Measurements from ENCODE around the gene TMEM121B. TPM values are rescaled to one million over a fixed set of nuclear protein-coding genes. Genes with fewer than 3 reads are reported as not detected.
"Not testable (repeated sequence)": the region's sequence is repeated elsewhere in the genome, so short reads cannot be mapped to it uniquely, and the experiment has no call there.

TMEM121B gene
- total RNA-seq, 2 donors from 2014 or later: 0.08 TPM; not detected in 1

DNA sequence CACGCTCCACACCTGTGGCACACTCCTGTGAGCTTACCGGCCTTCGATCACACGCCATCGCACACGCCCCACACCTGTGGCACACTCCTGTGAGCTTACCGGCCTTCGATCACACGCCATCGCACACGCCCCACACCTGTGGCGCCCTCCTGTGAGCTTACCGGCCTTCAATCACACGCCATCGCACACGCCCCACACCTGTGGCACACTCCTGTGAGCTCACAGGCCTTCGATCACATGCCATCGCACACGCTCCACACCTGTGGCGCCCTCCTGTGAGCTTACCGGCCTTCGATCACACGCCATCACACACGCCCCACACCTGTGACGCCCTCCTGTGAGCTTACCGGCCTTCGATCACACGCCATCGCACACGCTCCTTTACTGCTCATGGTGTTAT lies 26.3 kb upstream of the TMEM121B start:
- not testable (repeated sequence) for H3K4me3 Mint-ChIP-seq; H3K27me3 Mint-ChIP-seq; ATAC-seq (replicated peaks); H3K9me3 Mint-ChIP-seq; H3K27ac Mint-ChIP-seq
- Mint-ChIP-seq H3K4me1 (peaks cover 12% of the 10 kb centered on the region), H3K36me3 (ENCODE audit: low read depth) (peaks cover 68% of the 10 kb centered on the region)

DNA sequence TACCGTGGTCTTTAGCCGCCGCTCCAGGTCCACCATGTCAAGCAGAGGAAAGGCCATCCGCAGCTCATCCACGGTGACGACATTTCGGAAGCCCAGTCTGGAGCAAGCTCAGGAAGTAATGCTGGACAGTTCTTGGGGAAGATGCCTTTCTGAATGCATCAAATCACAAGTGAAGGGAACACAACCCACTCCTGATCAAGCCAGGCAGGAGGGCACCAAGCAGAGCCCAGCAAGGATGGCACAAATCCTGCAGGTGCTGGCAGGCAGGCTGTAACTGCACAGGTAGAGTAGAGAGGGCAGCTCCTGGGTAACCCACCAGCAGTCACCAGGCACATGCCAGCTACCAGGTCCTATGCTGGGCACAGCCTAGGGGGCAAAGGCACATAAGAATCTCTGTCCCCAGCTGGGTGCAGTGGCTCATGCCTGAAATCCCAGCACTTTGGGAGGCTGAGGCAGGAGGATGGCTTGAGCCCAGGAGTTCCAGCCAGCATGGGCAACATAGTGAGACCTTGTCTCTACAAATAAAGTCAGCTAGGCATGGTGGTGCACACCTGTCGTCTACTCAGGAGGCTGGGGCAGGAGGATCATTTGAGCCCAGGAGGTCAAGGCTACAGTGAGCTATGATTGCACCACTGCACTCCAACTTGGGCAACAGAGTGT lies 24.0 kb upstream of the TMEM121B start:
- Mint-ChIP-seq H3K4me1 (peaks cover 5% of the 10 kb centered on the region), H3K27ac (no peak overlapping the region), H3K4me3 (no peak overlapping the region), H3K9me3 (no peaks in the 10 kb centered on the region), H3K36me3 (ENCODE audit: low read depth) (peaks cover 83% of the 10 kb centered on the region), H3K27me3 (no peaks in the 10 kb centered on the region)
- ATAC-seq (replicated peaks): no peak

DNA sequence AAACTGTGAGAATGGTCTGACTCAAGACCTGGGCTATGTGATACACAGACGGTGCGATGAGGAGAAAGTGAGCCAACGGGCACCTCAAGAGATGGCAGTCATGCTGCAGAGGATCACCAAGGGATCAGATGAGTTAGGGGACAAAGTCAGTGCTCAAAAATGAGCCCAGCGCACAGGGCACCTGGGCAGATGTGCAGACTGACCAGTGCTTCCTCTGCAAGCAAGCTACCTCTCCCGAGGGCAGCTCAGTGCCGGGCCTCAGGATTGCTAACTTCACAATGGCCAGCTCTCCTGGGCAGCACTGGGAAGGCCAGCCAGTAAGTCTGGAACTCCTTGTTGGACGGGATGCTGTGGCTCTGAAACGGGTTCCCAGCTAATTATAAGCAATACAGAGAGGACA lies 22.7 kb upstream of the TMEM121B start:
- Mint-ChIP-seq H3K4me1 (peaks cover 5% of the 10 kb centered on the region), H3K27ac (no peak overlapping the region), H3K9me3 (no peaks in the 10 kb centered on the region), H3K4me3 (no peak overlapping the region), H3K27me3 (no peaks in the 10 kb centered on the region), H3K36me3 (ENCODE audit: low read depth) (peaks cover 85% of the 10 kb centered on the region)
- ATAC-seq (replicated peaks): no peak

DNA sequence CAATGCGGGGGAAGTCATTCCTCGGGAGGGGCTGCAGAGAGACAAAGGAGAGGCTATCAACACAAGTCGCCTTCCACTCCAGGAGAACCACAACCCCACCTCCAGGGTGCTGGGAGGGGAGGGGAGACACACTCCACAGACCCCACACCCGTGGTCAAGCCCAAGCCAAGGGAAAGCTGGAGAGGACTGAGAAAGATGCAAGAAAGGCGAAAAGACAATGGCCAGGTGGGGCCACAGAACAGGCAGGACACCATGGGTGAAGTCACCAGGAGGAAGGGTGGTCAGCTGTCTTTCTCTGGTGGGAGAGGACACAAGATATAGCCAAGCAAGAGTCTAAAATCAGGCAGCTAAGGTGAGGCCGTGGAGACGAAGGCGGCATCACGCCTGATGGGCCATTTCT lies 21.9 kb upstream of the TMEM121B start:
- Mint-ChIP-seq H3K27ac (peak overlapping the region; percentile 65), H3K27me3 (no peaks in the 10 kb centered on the region), H3K9me3 (no peaks in the 10 kb centered on the region), H3K4me3 (no peak overlapping the region), H3K4me1 (peaks cover 5% of the 10 kb centered on the region), H3K36me3 (ENCODE audit: low read depth) (peaks cover 87% of the 10 kb centered on the region)
- ATAC-seq (replicated peaks): no peak

DNA sequence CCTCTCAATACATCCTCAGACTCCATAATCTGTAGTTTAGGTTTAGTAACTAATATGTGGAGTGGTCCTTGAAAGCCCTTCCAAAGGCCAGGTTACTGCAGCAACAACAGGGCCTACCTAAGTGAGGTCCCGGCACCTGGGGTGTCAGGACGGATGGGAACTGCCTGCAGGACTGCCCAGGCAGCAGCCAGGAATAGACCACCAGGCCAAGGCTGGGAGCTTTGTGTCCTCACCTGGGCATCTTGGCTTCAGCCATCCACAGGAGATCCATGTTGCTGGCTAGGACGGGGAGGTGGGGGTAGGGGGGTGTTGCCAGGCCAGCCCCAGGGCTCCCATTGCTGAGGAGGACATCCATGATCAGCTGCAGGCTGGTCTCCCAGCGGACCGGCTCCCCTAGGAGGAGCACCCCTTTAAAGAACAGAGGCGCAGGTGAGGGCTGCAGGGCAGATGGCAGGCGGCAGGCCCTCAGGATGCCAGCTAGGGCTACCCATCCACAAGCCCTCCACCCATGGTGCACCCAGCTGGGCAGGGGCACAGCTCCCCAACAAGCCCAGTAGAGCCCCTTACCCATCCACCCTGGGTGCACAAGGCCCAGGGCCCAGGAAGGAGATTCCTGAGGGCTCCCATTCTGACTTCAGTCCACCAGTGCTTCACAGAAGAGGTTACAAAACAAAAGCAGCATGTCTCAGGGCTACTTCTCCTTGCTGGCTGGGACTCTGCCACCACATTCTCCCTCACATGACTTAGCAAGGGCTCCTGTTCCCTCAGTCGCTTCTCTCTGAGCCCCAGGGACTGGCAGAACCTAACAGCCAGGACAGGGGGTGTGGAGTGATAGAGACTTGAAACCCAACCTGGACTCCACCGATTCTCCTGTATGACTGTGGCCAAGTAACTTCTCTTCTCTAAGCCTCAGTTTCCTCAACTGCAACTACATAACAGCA lies 19.9 kb upstream of the TMEM121B start:
- H3K27ac Mint-ChIP-seq: no peak overlapping the region
- ATAC-seq (replicated peaks): no peak

DNA sequence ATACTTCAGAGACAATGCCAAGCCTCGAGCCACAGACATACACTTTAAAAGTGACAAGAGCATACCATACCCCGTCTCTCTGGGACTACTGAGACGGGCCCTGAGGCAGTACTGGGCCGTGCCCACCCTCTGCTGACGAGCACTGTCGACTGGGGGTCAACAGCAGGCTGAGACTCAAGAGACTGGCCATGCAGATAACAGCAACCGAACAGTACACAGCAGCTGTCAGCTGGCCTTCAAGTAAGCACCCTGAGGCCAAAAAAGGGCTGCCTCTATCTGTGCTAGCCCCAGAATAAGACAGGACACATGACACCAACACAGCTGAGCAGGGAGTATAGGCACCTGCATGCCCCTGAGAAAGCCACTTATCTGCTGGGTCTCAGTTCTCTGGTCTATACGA lies 18.9 kb upstream of the TMEM121B start:
- Mint-ChIP-seq H3K27ac (no peak overlapping the region), H3K4me1 (no peaks in the 10 kb centered on the region), H3K36me3 (ENCODE audit: low read depth) (peaks cover 86% of the 10 kb centered on the region), H3K9me3 (no peaks in the 10 kb centered on the region), H3K27me3 (no peaks in the 10 kb centered on the region), H3K4me3 (no peak overlapping the region)
- no peak for ATAC-seq (replicated peaks)

More for the DNA sequence above, 19.9 kb upstream of the TMEM121B start:
- Mint-ChIP-seq H3K4me3 (no peak overlapping the region), H3K9me3 (no peaks in the 10 kb centered on the region), H3K4me1 (no peaks in the 10 kb centered on the region), H3K36me3 (ENCODE audit: low read depth) (peaks cover 91% of the 10 kb centered on the region), H3K27me3 (no peaks in the 10 kb centered on the region)

DNA sequence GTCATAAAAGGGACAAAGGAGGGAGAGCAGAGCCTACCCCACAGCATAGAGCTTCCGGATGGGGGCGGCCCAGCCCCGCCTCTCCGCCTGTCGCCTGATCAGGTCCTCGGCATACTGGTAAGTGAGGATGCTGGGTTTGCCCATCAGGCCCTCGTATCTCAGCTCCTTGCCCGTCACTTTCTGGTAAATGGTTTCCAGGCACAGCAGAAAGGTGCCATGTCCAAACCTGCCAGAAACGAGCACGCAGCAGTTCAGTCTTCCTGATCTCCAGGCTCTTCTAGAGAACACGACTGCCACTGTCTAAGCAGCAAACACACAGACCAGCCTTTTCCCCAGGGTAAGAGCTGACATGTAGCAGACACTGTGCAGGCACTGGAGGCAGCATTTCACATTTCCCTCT lies 17.4 kb upstream of the TMEM121B start:
- Mint-ChIP-seq H3K27ac (no peak overlapping the region), H3K27me3 (no peaks in the 10 kb centered on the region), H3K9me3 (no peaks in the 10 kb centered on the region), H3K4me3 (no peak overlapping the region), H3K36me3 (ENCODE audit: low read depth) (peaks cover 80% of the 10 kb centered on the region), H3K4me1 (no peaks in the 10 kb centered on the region)
- ATAC-seq (replicated peaks): no peak

DNA sequence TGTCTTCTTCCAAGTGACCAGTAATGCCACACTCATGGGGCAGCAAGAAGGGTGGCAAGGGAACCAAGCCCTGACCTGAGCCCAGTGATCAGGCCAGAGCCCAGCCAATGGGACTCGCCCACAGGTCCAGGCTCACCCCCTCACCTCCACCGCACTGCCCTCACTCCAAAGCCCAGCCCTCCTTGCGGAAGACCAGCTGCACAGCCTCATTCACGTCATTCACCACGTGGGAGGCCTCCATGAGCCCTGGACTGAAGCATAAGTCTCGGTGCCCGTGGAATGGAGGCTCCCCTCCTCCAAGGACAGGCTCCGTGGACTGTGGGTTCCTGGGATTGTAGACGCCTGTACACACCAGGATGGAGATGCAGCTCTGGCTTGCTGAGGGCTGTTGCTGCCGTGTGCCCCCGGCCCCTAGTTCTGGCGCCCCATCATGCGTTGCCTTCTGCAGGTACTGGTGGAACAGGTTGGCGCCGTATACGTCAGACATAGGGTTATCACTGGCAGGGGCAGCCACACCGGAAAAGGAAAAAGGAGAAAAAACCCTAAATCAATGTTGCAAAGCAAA lies 16.8 kb upstream of the TMEM121B start:
- ATAC-seq (replicated peaks): no peak
- H3K4me3 Mint-ChIP-seq: no peak overlapping the region
- no peaks in the 10 kb centered on the region for H3K4me1 Mint-ChIP-seq
- no peaks in the 10 kb centered on the region for H3K9me3 Mint-ChIP-seq
- H3K36me3 Mint-ChIP-seq (ENCODE audit: low read depth): peaks cover 74% of the 10 kb centered on the region
- no peak overlapping the region for H3K27ac Mint-ChIP-seq
- H3K27me3 Mint-ChIP-seq: no peaks in the 10 kb centered on the region

DNA sequence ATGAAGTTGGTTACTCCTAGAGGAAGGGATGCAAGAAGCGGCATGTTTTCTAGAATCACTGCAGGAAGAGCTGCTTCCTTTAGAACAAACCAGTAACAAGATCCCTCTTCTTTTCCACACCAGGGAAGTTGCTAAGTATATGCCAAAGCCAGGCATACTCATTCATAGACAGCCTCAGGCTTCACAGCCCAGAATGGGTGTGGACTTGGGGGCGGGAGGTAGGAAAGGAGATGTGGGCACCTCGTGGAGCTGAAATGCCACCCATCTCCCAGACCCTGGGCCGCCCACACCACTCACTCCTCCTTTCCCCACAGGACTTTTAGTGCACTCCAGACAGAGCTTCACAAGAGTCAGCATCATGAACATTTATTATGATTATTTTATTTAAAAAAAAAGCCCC lies 16.0 kb upstream of the TMEM121B start:
- Mint-ChIP-seq H3K4me3 (no peak overlapping the region), H3K27me3 (no peaks in the 10 kb centered on the region), H3K4me1 (no peaks in the 10 kb centered on the region), H3K9me3 (no peaks in the 10 kb centered on the region), H3K36me3 (ENCODE audit: low read depth) (peaks cover 67% of the 10 kb centered on the region), H3K27ac (no peak overlapping the region)
- no peak for ATAC-seq (replicated peaks)

DNA sequence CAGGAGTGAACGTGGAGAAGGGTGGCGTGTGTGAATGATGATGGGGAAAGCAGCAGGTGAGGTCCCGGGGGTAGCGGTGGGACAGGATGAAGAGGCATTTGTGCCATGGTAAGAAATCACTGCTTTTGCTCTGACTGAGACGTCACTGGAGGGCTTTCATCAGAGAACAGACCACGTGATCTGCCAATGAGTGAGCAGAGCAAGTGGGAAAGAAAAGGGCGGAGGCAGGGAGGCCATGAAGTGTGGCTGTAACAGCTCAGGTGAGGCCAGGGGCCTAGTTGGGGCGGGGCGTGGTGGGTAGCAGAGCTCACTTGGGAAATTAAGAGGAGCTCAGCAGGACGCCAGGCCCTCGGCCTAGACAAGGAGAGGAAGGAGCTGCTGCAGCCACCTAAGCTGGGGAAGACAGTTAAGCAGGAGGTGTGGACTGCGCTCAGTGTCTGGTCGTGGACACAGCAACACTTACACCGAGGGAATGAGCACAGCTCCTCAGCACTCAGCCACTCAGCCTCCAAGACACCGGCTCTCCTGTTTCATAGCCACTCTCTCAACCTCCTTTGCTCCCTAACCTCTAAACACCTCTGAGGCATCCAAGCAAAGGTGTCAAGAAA lies 14.1 kb upstream of the TMEM121B start:
- peaks cover 2% of the 10 kb centered on the region for H3K4me1 Mint-ChIP-seq
- no peak overlapping the region for H3K27ac Mint-ChIP-seq
- no peaks in the 10 kb centered on the region for H3K27me3 Mint-ChIP-seq
- H3K4me3 Mint-ChIP-seq: no peak overlapping the region
- H3K9me3 Mint-ChIP-seq: no peaks in the 10 kb centered on the region
- peaks cover 48% of the 10 kb centered on the region for H3K36me3 Mint-ChIP-seq (ENCODE audit: low read depth)
- ATAC-seq (replicated peaks): no peak

DNA sequence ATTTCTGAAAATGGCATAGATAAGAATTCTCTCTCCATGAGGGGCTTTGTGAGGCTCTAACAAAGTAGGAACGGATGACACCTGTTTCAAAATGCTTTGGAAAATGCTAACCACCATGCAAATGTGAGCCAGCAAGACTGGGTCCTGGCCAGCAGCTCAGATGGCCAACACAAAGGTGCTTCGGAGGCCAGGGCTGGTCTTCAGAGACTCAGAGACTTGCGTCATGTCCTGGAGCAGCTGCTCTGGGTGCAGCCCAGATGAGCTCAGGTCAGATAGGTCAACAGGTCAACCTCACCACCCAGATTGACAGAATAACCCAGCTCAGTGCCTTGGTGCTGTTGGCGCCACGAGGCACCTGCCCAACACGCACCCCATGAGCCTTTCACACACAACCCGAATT lies 12.0 kb upstream of the TMEM121B start:
- Mint-ChIP-seq H3K27me3 (no peaks in the 10 kb centered on the region), H3K9me3 (no peaks in the 10 kb centered on the region), H3K27ac (no peak overlapping the region), H3K36me3 (ENCODE audit: low read depth) (peaks cover 27% of the 10 kb centered on the region), H3K4me3 (no peak overlapping the region), H3K4me1 (peaks cover 5% of the 10 kb centered on the region)
- no peak for ATAC-seq (replicated peaks)

DNA sequence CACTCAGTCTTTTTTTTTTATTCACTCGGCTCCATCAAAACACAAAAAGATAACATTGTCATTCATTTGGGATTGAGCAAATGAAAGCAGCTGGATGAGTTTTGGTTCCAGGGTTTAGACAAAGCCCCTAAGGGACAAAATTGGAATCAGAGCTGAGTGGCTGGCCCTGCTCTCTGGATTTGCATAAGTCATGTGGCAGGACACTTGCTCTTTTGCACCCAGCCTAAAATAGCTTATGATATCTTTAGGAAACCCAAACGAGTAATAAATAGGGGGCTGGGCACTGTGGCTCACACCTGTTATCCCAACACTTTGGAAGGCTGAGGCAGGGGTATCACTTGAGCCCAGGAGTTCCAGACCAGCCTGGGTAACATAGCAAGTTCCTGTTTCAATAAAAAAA lies 11.0 kb upstream of the TMEM121B start:
- no peaks in the 10 kb centered on the region for H3K27me3 Mint-ChIP-seq
- H3K4me3 Mint-ChIP-seq: no peak overlapping the region
- no peak for ATAC-seq (replicated peaks)
- no peak overlapping the region for H3K27ac Mint-ChIP-seq
- H3K9me3 Mint-ChIP-seq: no peaks in the 10 kb centered on the region
- peaks cover 5% of the 10 kb centered on the region for H3K4me1 Mint-ChIP-seq
- peaks cover 20% of the 10 kb centered on the region for H3K36me3 Mint-ChIP-seq (ENCODE audit: low read depth)

DNA sequence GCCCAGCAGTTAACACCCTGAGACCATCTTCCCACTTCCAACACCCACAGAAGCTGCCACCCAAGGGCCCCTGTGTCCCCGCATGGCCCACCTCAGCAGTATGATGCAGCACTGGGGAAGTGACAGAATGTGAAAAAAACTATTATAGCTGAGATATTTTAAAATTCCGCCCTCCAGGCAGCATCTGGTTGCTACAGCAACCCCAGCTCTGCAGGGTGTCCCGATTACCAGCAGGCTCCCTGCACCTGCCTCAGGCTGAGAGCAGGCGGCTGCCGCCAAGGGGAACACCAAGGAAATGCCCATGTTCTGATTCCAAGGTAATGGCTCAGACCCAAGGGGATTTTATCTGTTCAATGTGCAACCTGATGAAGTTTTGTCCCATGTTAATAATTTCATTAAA lies 10.5 kb upstream of the TMEM121B start:
- H3K27me3 Mint-ChIP-seq: no peaks in the 10 kb centered on the region
- H3K27ac Mint-ChIP-seq: no peak overlapping the region
- peaks cover 15% of the 10 kb centered on the region for H3K36me3 Mint-ChIP-seq (ENCODE audit: low read depth)
- ATAC-seq (replicated peaks): no peak
- peaks cover 5% of the 10 kb centered on the region for H3K4me1 Mint-ChIP-seq
- no peak overlapping the region for H3K4me3 Mint-ChIP-seq
- H3K9me3 Mint-ChIP-seq: no peaks in the 10 kb centered on the region

DNA sequence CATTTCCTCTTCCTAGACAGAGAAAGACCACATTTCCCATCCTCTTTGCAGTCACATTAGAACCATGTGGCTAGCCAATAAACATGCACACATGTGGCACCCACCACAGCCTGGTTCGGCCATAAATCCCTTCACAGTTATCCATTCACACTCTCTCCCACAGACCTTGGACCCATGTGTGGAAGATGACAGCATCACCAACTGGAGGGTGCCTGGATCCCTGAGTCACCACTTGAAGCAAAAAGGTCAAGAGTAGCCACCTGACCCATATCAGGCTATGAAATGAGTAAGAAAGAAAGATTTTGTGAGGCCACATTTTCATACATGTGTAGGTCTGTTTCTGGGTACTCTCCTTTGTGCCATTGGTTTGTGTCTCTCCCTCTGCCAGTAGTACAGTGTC lies 9.0 kb upstream of the TMEM121B start:
- Mint-ChIP-seq H3K4me3 (no peak overlapping the region), H3K4me1 (peaks cover 5% of the 10 kb centered on the region), H3K9me3 (no peaks in the 10 kb centered on the region), H3K36me3 (ENCODE audit: low read depth) (peaks cover 11% of the 10 kb centered on the region), H3K27me3 (no peaks in the 10 kb centered on the region), H3K27ac (no peak overlapping the region)
- peak; percentile 83 for ATAC-seq (replicated peaks)
